ENCODE measurements around the gene LACRT. TPM values are rescaled to one million over a fixed set of nuclear protein-coding genes. Genes with fewer than 3 reads are reported as not detected.

LACRT gene, protein sequence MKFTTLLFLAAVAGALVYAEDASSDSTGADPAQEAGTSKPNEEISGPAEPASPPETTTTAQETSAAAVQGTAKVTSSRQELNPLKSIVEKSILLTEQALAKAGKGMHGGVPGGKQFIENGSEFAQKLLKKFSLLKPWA
- not detected in 2 replicates for total RNA-seq (2011; cell fraction: chromatin; rRNA removed; ENCODE audit: low replicate concordance)
- not detected in 2 replicates for total RNA-seq (2011; cell fraction: nucleolus; rRNA removed)
- total RNA-seq (2011; cell fraction: nucleoplasm; rRNA removed): not detected in 2 replicates
- total RNA-seq (2014; rRNA removed): not detected in 2 replicates
- not detected in 2 replicates for total RNA-seq (2014; rRNA removed; fragmentation: Illumina TruSeq; extraction: Trizol)
- total RNA-seq (2015; rRNA removed; fragmentation: Illumina TruSeq; extraction: Trizol): not detected in 2 replicates
- not detected in 2 replicates for total RNA-seq (2021)
- not detected in 2 replicates for polyA plus RNA-seq (2011; rRNA removed)
- polyA plus RNA-seq (2011; cell fraction: cytosol; rRNA removed): not detected in 2 replicates
- not detected in 2 replicates for polyA plus RNA-seq (2011; cell fraction: nucleus; rRNA removed)
- polyA plus RNA-seq (2012): not detected in 2 replicates
- not detected in 2 replicates for polyA plus RNA-seq (2014; fragmentation: Illumina TruSeq; extraction: Trizol)
- polyA plus RNA-seq (2014; fragmentation: Nextera tagmentation; extraction: Ambion mirVana): not detected
- not detected in 2 replicates for polyA plus RNA-seq (2014; rRNA removed)
- polyA minus RNA-seq (2011; rRNA and poly(A)+ RNA removed): not detected in 2 replicates
- not detected in 2 replicates for polyA minus RNA-seq (2011; cell fraction: cytosol; rRNA and poly(A)+ RNA removed)
- not detected in 2 replicates for polyA minus RNA-seq (2011; cell fraction: nucleus; rRNA and poly(A)+ RNA removed)
- Bru-seq, nascent RNA: not detected
- BruChase-seq, experiment 1, labeled RNA remaining after a 2-hour chase: not detected
- not detected for BruChase-seq, experiment 2, labeled RNA remaining after a 6-hour chase
- long read RNA-seq, experiment 1: 0 reads
- long read RNA-seq, experiment 2: 0 reads
- long read RNA-seq, experiment 3: 0 reads

DNA sequence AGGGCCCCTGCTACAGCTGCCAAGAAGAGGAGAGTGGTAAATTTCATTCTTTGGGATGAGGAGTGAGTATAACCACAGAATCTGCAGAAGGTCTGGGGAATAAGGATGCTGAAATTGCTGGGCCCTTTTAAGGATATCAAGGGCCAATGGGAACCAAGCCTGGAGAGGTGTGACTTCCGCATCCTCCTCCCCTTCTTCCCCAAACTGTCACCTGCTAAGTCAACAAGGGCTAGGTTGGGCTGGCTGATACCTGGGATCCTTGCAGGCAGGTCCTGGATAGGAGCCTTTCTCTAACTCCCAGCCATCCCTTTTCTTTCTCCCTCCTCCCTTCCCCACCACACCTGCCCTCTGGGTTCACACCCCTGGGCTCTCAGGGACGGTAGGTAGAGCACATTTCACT, at the start of gene LACRT:
Gene LACRT, minus strand, starts transcription at position 101 of the 400 bp plus-strand sequence. Its CDS starts 54 bp downstream, at position 47.
- CTCF ChIA-PET (ENCODE audit: low intra/inter-chr PET ratio): no interaction called here
- Histone ChIP-seq H3K9me3 (replicated peaks; ENCODE audit: control insufficient read depth, insufficient read depth, low read depth, low read length) (no peaks in the 10 kb centered on the region), H3K79me2 (ENCODE audit: control insufficient read depth, insufficient read depth, low read length) (no peaks in the 10 kb centered on the region), H3K9me1 (ENCODE audit: control insufficient read depth, insufficient read depth, low read length) (no peaks in the 10 kb centered on the region), H2AFZ (ENCODE audit: low read depth, low read length) (no peak within 1 kb of the TSS), H3K9ac (ENCODE audit: insufficient read depth in 1 of 2, low read depth in 2 of 2, low read length in 2 of 2) (no peak within 1 kb of the TSS), H3K27me3 (ENCODE audit: control insufficient read depth in 2 of 2, insufficient read depth in 2 of 2, low read length in 2 of 2) (peaks cover 0 to 16% of the 10 kb centered on the region in 2 experiments; a peak in 2 of 5 replicates), H4K20me1 (replicated peaks; ENCODE audit: control insufficient read depth, insufficient read depth, low read length) (no peaks in the 10 kb centered on the region), H3K27ac (ENCODE audit: extremely low read depth, low read depth, low read length) (no peak within 1 kb of the TSS), H3K4me3 (no peak within 1 kb of the TSS), H3K36me3 (ENCODE audit: control insufficient read depth, insufficient read depth, low read length) (no peaks in the 10 kb centered on the region), H3K4me2 (ENCODE audit: insufficient read depth, low read length) (no peak within 1 kb of the TSS), H3K4me1 (replicated peaks in 1 of 2; ENCODE audit: control insufficient read depth in 2 of 2, insufficient read depth in 2 of 2, low read length in 2 of 2) (no peaks in the 10 kb centered on the region)
- FAIRE-seq (no peak), DNase-seq (ENCODE audit: extremely low read depth in 1 of 4, low spot score in 3 of 4) (no peak), ATAC-seq (no peak)
- TF ChIP-seq ZNF134 (CRISPR knock-in tag; conservative IDR thresholded peaks at IDR 0.05) (no peak), PPARD (CRISPR knock-in tag; IDR thresholded peaks at IDR 0.05) (no peak), NFYB (IDR thresholded peaks at IDR 0.05; ENCODE audit: extremely low read depth, insufficient read length) (no peak), ZNF23 (CRISPR knock-in tag; IDR thresholded peaks at IDR 0.05) (no peak), EP300 (IDR thresholded peaks at IDR 0.05; ENCODE audit: low read length) (no peak), ZNF316 (IDR thresholded peaks at IDR 0.05) (no peak), ZNF717 (CRISPR knock-in tag; IDR thresholded peaks at IDR 0.05) (no peak), YY1 (IDR thresholded peaks at IDR 0.05; ENCODE audit: borderline replicate concordance in 1 of 3, control insufficient read depth in 1 of 3, extremely low read depth in 1 of 3, insufficient read depth in 3 of 3, insufficient read length in 1 of 3, insufficient replicate concordance in 2 of 3, low read depth in 1 of 3, low read length in 2 of 3) (no peak), EP400 (IDR thresholded peaks at IDR 0.05) (no peak), MAZ (CRISPR knock-in tag; conservative IDR thresholded peaks at IDR 0.05 in 1 of 2, IDR thresholded peaks at IDR 0.05 in 1 of 2) (no peak)
- TF ChIP-seq, protein P1, sequence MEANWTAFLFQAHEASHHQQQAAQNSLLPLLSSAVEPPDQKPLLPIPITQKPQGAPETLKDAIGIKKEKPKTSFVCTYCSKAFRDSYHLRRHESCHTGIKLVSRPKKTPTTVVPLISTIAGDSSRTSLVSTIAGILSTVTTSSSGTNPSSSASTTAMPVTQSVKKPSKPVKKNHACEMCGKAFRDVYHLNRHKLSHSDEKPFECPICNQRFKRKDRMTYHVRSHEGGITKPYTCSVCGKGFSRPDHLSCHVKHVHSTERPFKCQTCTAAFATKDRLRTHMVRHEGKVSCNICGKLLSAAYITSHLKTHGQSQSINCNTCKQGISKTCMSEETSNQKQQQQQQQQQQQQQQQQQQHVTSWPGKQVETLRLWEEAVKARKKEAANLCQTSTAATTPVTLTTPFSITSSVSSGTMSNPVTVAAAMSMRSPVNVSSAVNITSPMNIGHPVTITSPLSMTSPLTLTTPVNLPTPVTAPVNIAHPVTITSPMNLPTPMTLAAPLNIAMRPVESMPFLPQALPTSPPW (CRISPR knock-in tag; IDR thresholded peaks at IDR 0.05): no peak
- TF ChIP-seq, protein P2, sequence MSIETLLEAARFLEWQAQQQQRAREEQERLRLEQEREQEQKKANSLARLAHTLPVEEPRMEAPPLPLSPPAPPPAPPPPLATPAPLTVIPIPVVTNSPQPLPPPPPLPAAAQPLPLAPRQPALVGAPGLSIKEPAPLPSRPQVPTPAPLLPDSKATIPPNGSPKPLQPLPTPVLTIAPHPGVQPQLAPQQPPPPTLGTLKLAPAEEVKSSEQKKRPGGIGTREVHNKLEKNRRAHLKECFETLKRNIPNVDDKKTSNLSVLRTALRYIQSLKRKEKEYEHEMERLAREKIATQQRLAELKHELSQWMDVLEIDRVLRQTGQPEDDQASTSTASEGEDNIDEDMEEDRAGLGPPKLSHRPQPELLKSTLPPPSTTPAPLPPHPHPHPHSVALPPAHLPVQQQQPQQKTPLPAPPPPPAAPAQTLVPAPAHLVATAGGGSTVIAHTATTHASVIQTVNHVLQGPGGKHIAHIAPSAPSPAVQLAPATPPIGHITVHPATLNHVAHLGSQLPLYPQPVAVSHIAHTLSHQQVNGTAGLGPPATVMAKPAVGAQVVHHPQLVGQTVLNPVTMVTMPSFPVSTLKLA (conservative IDR thresholded peaks at IDR 0.05): no peak
- in situ Hi-C loops (cut with MboI): no loop called here
- intact Hi-C loops (cut with micrococcal nuclease): no loop called here
- 0% methylated on average over 2 of the region's 2 CpGs for WGBS (ENCODE audit: insufficient coverage, low coverage, missing lambda C conversion rate)
- no TSS peak for BruUV-seq (replicated peaks)
- POLR2A ChIA-PET: no interaction called here

All from K562 (cell line).